ENCODE data around the gene TRMT1.

- no peak for TF ChIP-seq EZH2 (IDR thresholded peaks at IDR 0.05; ENCODE audit: low read length, missing control alignments)
- TF ChIP-seq CTCF (conservative IDR thresholded peaks at IDR 0.05 in 1 of 2, IDR thresholded peaks at IDR 0.05 in 1 of 2; ENCODE audit: low read depth in 1 of 2, low read length in 2 of 2), result no peak
Measured at GRCh38 chr19:13117176-13117771, 734 bp upstream of the TRMT1 start.

Data from fibroblast of lung (primary cell).